GM12865 (cell line): Measurements from ENCODE around the gene RASA2.

Experiments
- DNase-seq: peaks from one replicate; pipeline ENCODE4 v3.0.0; 2010; ENCODE audit warnings: low read depth
- H3K4me3 ChIP-seq: 2 replicates; pipeline ENCODE4 v1.5.1; 2011; ENCODE audit warnings: mild to moderate bottlenecking, low read depth, low read length, control low read depth
- TF ChIP-seq, protein P1 (sequence below): IDR thresholded peaks from 2 replicates; pipeline ENCODE4 v1.5.1; 2011; ENCODE audit warnings: low read length, control low read depth, low read depth, inconsistent platforms; ENCODE audit not compliant: insufficient read depth; ENCODE audit errors: missing control alignments

Gene RASA2

DNA sequence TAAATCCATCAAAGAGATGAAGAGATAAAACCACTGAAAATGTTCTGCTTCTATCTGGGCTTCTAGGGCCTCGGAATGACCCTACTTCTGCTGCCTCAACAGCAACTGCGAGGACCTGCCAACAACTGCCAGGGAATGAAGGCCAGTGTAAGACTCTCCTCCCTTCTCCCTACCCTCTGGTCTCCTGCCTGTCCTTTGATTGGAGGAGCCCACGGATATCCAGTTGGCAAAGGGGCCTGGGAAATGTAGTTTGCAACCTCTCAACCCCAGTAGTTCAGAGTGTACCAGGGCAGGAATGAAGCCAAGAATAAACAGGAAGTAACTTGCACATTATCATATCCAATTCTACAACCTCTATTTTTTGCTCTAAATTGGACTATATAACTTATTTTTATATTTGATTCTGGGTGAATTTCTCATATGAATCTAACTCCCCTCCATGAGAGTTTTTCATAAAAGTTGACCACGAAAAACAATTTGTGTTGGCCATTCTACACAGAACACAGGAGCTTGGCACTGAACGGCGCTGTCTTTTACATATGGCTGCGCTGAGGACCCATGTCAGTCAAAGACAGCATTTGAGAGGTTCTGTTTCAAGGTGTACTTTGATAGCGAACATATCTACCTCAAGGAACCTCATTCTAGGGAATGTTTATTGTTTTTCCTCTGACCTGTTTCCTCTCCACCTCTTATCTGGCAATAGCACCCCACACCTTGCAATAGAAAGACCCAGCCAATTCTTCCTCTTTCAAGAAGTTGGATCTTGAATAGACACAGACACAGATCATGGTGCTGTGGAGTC is 160.1 kb downstream of the RASA2 start:
- peak; percentile 39 for DNase-seq
- H3K4me3 ChIP-seq, result no peak overlapping the region
- TF ChIP-seq, protein P1, sequence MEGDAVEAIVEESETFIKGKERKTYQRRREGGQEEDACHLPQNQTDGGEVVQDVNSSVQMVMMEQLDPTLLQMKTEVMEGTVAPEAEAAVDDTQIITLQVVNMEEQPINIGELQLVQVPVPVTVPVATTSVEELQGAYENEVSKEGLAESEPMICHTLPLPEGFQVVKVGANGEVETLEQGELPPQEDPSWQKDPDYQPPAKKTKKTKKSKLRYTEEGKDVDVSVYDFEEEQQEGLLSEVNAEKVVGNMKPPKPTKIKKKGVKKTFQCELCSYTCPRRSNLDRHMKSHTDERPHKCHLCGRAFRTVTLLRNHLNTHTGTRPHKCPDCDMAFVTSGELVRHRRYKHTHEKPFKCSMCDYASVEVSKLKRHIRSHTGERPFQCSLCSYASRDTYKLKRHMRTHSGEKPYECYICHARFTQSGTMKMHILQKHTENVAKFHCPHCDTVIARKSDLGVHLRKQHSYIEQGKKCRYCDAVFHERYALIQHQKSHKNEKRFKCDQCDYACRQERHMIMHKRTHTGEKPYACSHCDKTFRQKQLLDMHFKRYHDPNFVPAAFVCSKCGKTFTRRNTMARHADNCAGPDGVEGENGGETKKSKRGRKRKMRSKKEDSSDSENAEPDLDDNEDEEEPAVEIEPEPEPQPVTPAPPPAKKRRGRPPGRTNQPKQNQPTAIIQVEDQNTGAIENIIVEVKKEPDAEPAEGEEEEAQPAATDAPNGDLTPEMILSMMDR, result no peak

- TF ChIP-seq, protein P1, result no peak
- DNase-seq, result no peak
- H3K4me3 ChIP-seq, result no peak overlapping the region
Observed at GRCh38 chr3:141647562-141647915, 160.7 kb downstream of the RASA2 start.

DNA sequence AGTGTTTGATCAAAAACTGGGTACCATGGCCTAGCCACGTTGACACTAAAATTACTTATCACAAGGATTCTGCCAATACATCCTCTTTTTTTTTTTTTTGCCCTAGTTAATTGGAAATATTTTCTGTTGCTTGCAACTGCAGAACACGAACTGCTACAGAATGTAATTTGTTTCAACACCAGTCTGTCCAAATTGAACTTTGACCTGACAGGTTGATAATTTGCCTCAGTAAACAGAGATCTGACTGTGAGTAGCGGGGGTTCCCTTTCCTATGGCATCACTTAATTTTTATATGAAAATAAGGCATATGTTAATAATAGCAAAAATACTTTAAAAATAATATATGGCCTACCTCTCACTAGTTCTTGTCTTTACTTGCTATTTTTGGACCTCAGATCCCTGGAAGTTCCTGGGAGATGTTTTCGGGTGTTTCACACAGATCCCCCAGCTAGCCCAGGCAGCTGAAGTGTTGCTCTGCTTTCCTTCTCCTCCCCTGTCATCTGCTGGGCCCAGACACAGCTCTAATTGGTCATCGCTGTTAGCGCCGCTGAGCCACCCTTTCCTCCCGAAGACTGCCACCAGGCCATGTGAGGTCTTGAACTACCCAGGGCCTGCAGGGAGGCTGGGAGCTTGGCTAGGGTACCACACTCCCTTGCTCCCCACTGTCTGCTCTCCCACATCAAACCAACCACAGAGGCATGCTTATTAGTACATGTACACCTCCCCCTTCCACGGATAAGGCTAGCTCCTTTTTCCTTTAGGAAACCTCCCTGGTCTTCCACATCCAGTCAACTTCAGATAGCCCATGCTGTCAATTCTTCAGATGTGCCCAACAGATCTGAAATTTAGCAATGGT is 161.5 kb downstream of the RASA2 start:
- DNase-seq, result no peak
- TF ChIP-seq, protein P1, result no peak
- H3K4me3 ChIP-seq, result no peak overlapping the region

DNA sequence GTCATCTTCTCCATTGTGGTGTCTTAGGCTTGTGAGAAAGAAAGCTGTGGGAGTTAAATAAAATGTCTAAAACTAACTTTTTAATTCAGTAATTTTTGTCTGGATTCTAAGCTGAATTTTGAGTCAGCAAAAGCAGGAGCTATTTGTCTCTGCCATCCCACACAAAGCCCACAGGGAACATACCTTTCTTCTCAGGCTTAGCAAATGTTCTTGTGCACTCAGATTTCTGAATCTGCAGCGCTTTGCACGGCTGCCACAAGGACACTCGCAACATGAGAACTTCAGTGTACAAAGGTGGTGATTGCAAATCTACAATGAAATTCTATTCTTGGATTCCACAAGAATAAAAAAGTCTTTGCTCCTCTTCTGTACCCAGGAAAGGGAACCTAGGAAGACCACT is 163.0 kb downstream of the RASA2 start:
- no peak overlapping the region for H3K4me3 ChIP-seq

GRCh38 chr3:141650783-141651182 is 164.0 kb downstream of the RASA2 start:
- TF ChIP-seq, protein P1, result no peak
- no peak overlapping the region for H3K4me3 ChIP-seq
- no peak for DNase-seq

More for the DNA sequence above, 163.0 kb downstream of the RASA2 start:
- DNase-seq, result no peak
- TF ChIP-seq, protein P1, result no peak

GRCh38 chr3:141651409-141651808 is 164.6 kb downstream of the RASA2 start:
- TF ChIP-seq, protein P1, result no peak
- H3K4me3 ChIP-seq, result no peak overlapping the region
- no peak for DNase-seq

DNA sequence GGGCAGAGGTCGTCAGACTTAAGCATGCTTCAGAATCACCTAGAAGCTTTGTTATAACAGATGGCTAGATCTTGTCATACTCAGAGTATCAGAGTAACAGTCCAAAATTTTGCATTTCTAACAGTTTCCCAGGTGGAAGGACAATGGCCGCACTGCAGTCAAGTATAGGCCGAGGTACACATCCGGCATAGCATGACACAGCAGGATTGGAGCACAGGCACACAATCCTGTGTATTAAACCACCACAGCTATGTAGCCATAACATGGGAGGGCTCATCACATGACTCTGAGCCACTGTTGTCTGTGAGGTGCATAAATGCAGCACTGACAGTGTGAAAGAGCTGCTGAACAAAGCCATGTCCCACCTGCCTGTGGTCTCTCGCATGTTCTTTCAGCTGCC is 165.5 kb downstream of the RASA2 start:
- TF ChIP-seq, protein P1, result no peak
- no peak for DNase-seq
- H3K4me3 ChIP-seq, result no peak overlapping the region
